Stimulated activated CD8-positive, alpha-beta memory T cell treated with anti-CD3 and anti-CD28 coated beads, Interleukin-4, amount 100 ng/mL, for 1 hour (primary cell): ENCODE results near the gene MYZAP.

Experiments used
- DNase-seq, 2 donors: peaks; one replicate each; pipeline ENCODE4 v3.0.0-alpha.2; 2020; ENCODE audit warnings: low read depth in 2 of 2, low spot score in 1 of 2

Gene MYZAP

GRCh38 chr15:57657619-57658018, 65.9 kb downstream of the MYZAP start:
- no peak for DNase-seq

- DNase-seq: no peak
Measured at GRCh38 chr15:57662091-57662744, 70.5 kb downstream of the MYZAP start.

GRCh38 chr15:57662802-57663201, 71.1 kb downstream of the MYZAP start:
- DNase-seq: no peak

- DNase-seq: no peak
Measured at GRCh38 chr15:57663262-57663661, 71.6 kb downstream of the MYZAP start.

GRCh38 chr15:57665194-57665593, 73.5 kb downstream of the MYZAP start:
- DNase-seq: no peak

- DNase-seq: no peak
Measured at GRCh38 chr15:57665939-57666338, 74.2 kb downstream of the MYZAP start.

GRCh38 chr15:57667171-57667849, 75.6 kb downstream of the MYZAP start:
- DNase-seq: no peak

GRCh38 chr15:57668016-57668415, 76.3 kb downstream of the MYZAP start:
- DNase-seq: no peak

- no peak for DNase-seq
Measured at GRCh38 chr15:57671636-57672035, 79.9 kb downstream of the MYZAP start.

GRCh38 chr15:57675481-57676181, 83.9 kb downstream of the MYZAP start:
- DNase-seq: no peak

GRCh38 chr15:57676585-57676984, 84.9 kb downstream of the MYZAP start:
- DNase-seq: no peak

GRCh38 chr15:57677204-57677603, 85.5 kb downstream of the MYZAP start:
- DNase-seq: no peak

GRCh38 chr15:57680021-57680420, 88.3 kb downstream of the MYZAP start:
- no peak for DNase-seq

- no peak for DNase-seq
Measured at GRCh38 chr15:57681011-57681410, 89.3 kb downstream of the MYZAP start.

- no peak for DNase-seq
Measured at GRCh38 chr15:57683481-57683880, 91.8 kb downstream of the MYZAP start.

GRCh38 chr15:57684491-57685151, 92.9 kb downstream of the MYZAP start:
- DNase-seq: no peak

GRCh38 chr15:57685306-57686095, 93.8 kb downstream of the MYZAP start:
- no peak for DNase-seq

- no peak for DNase-seq
Measured at GRCh38 chr15:57686657-57687056, 95.0 kb downstream of the MYZAP start.

GRCh38 chr15:57690341-57690966, 98.8 kb downstream of the MYZAP start:
- DNase-seq: no peak

- no peak for DNase-seq
Measured at GRCh38 chr15:57691082-57691481, 99.4 kb downstream of the MYZAP start.

- no peak for DNase-seq
Measured at GRCh38 chr15:57692709-57693108, 101.0 kb downstream of the MYZAP start.
